H1 (cell line): ENCODE data around the gene ITPK1. TPM values are rescaled to one million over a fixed set of nuclear protein-coding genes. Genes with fewer than 3 reads are reported as not detected.

Source experiments
- CTCF ChIA-PET: fragments of 300-600 bp; sonication (Branson Sonifier 250); formaldehyde crosslinking; loops from one replicate; lab custom pipeline; 2021; ENCODE audit not compliant: partially characterized antibody; lab: Charles Lee
- POLR2A ChIA-PET: fragments of 300-600 bp; sonication (Branson Sonifier 250); formaldehyde crosslinking; loops from one replicate; lab custom pipeline; 2021; ENCODE audit warnings: inconsistent platforms; ENCODE audit not compliant: partially characterized antibody; lab: Charles Lee
- DNase-seq, 2 experiments: peaks; one replicate each; pipeline versions ENCODE4 v3.0.0 to v3.0.0-alpha.2; 2010 to 2022; ENCODE audit warnings: low spot score in 2 of 2, low read depth in 1 of 2, mixed read lengths in 1 of 2
- FAIRE-seq: peaks from 2 replicates; lab custom pipeline; 2011; peaks lifted over from hg19 to GRCh38; lab: Jason Lieb, UNC
- H2AFZ ChIP-seq: 2 replicates; pipeline ENCODE4 v1.8.1; 2012; ENCODE audit warnings: low read length, inconsistent platforms
- H2AK5ac ChIP-seq: 2 replicates; pipeline ENCODE4 v1.6.1; 2013; ENCODE audit warnings: low read depth, low read length
- H2BK120ac ChIP-seq: replicated peaks from 2 replicates; pipeline ENCODE3; 2013; ENCODE audit warnings: low read depth, low read length, inconsistent platforms
- H2BK12ac ChIP-seq: 2 replicates; pipeline ENCODE4 v1.6.1; 2013; ENCODE audit warnings: low read depth, low read length
- H2BK15ac ChIP-seq: 2 replicates; pipeline ENCODE4 v1.6.1; 2013; ENCODE audit warnings: low read length
- H2BK20ac ChIP-seq: 2 replicates; pipeline ENCODE4 v1.6.1; 2013; ENCODE audit warnings: low read length
- H2BK5ac ChIP-seq: 2 replicates; pipeline ENCODE4 v1.6.1; 2013; ENCODE audit warnings: low read depth, low read length
- H3K14ac ChIP-seq: 2 replicates; pipeline ENCODE4 v1.6.1; 2013; ENCODE audit warnings: inconsistent platforms; ENCODE audit not compliant: insufficient read length
- H3K18ac ChIP-seq: 2 replicates; pipeline ENCODE4 v1.6.1; 2013; ENCODE audit warnings: low read length; ENCODE audit errors: extremely low read depth
- H3K23ac ChIP-seq: 2 replicates; pipeline ENCODE4 v1.6.1; 2013; ENCODE audit warnings: inconsistent platforms; ENCODE audit not compliant: insufficient read length
- H3K23me2 ChIP-seq: 2 replicates; pipeline ENCODE4 v1.6.1; 2013; ENCODE audit warnings: low read depth, low read length
- H3K27ac ChIP-seq: 2 replicates; pipeline ENCODE4 v1.6.1; 2011; ENCODE audit warnings: low read depth, low read length, inconsistent platforms
- H3K27me3 ChIP-seq, 4 experiments: replicated peaks in 1 of 4; 1 replicate in 1 of 4; 2 replicates in 3 of 4; pipeline versions ENCODE4 v1.6.1 to v1.8.1; 2011 to 2013; ENCODE audit warnings: low read length in 3 of 4, mild to moderate bottlenecking in 3 of 4, inconsistent platforms in 2 of 4, mixed read lengths in 2 of 4, moderate library complexity in 1 of 4; ENCODE audit not compliant: control insufficient read depth in 3 of 4, insufficient read depth in 3 of 4; ENCODE audit errors: extremely low read depth in 1 of 4
- H3K36me3 ChIP-seq, 4 experiments: 2 replicates each; pipeline versions ENCODE4 v1.6.1 to v1.8.1; 2011 to 2013; ENCODE audit warnings: mild to moderate bottlenecking in 4 of 4, low read length in 3 of 4, moderate library complexity in 2 of 4, control low read depth in 1 of 4, inconsistent platforms in 1 of 4; ENCODE audit not compliant: insufficient read depth in 4 of 4, control insufficient read depth in 2 of 4
- H3K4ac ChIP-seq: replicated peaks from 2 replicates; pipeline ENCODE3; 2013; ENCODE audit warnings: low read length, low read depth, mixed read lengths, inconsistent platforms; ENCODE audit not compliant: insufficient read length
- H3K4me1 ChIP-seq, 4 experiments: replicated peaks in 1 of 4; 1 replicate in 1 of 4; 2 replicates in 3 of 4; pipeline versions ENCODE4 v1.6.1 to v1.8.1; 2011 to 2013; ENCODE audit warnings: low read length in 3 of 4, inconsistent platforms in 2 of 4, mixed read lengths in 1 of 4; ENCODE audit not compliant: insufficient read depth in 4 of 4, control insufficient read depth in 3 of 4
- H3K4me2 ChIP-seq, 2 experiments: 2 replicates each; pipeline versions ENCODE4 v1.6.1 to v1.8.1; 2011 to 2013; ENCODE audit warnings: low read depth in 2 of 2, low read length in 2 of 2, control low read depth in 1 of 2, inconsistent platforms in 1 of 2, mild to moderate bottlenecking in 1 of 2; ENCODE audit not compliant: insufficient read depth in 1 of 2
- H3K4me3 ChIP-seq, 4 experiments: fragments of 200-600, 300-600 bp in 1 of 4; sonication (generic), shearing (Covaris generic), sonication (Bioruptor Twin) in 1 of 4; 2 replicates each; pipeline versions ENCODE4 v1.5.1 to v1.8.1; 2011 to 2016; ENCODE audit warnings: low read length in 4 of 4, low read depth in 3 of 4, control low read depth in 2 of 4, inconsistent platforms in 2 of 4, mild to moderate bottlenecking in 2 of 4, mixed read lengths in 1 of 4, moderate library complexity in 1 of 4; ENCODE audit not compliant: insufficient read depth in 2 of 4; ENCODE audit errors: extremely low read depth in 1 of 4
- H3K56ac ChIP-seq: replicated peaks from 2 replicates; pipeline ENCODE3; 2013; ENCODE audit warnings: low read depth, mild to moderate bottlenecking, mixed read lengths, low read length, inconsistent platforms; ENCODE audit not compliant: insufficient read length
- H3K79me1 ChIP-seq: 2 replicates; pipeline ENCODE4 v1.6.1; 2013; ENCODE audit warnings: low read depth, low read length, control low read depth
- H3K79me2 ChIP-seq, 2 experiments: 2 replicates each; pipeline versions ENCODE4 v1.6.1 to v1.8.1; 2012 to 2013; ENCODE audit warnings: low read length in 2 of 2, mild to moderate bottlenecking in 2 of 2, inconsistent platforms in 1 of 2; ENCODE audit not compliant: insufficient read depth in 2 of 2, control insufficient read depth in 1 of 2
- H3K9ac ChIP-seq, 4 experiments: replicated peaks in 1 of 4; 1 replicate in 1 of 4; 2 replicates in 3 of 4; pipeline versions ENCODE4 v1.6.1 to v1.8.1; 2011 to 2013; ENCODE audit warnings: low read depth in 3 of 4, low read length in 3 of 4, control low read depth in 2 of 4, mild to moderate bottlenecking in 2 of 4, moderate library complexity in 2 of 4, inconsistent platforms in 1 of 4; ENCODE audit errors: extremely low read depth in 1 of 4
- H3K9me3 ChIP-seq, 2 experiments: 2 replicates each; pipeline versions ENCODE4 v1.6.1 to v1.8.1; 2012 to 2013; ENCODE audit warnings: mild to moderate bottlenecking in 2 of 2, moderate library complexity in 2 of 2, control low read depth in 1 of 2, inconsistent platforms in 1 of 2, low read depth in 1 of 2, low read length in 1 of 2, mixed read lengths in 1 of 2; ENCODE audit not compliant: insufficient read depth in 2 of 2
- H4K20me1 ChIP-seq, 2 experiments: replicated peaks in 1 of 2; 2 replicates each; pipeline versions ENCODE3 to v1.8.1; 2011 to 2013; ENCODE audit warnings: inconsistent platforms in 2 of 2, low read length in 2 of 2, mild to moderate bottlenecking in 1 of 2; ENCODE audit not compliant: insufficient read depth in 2 of 2, control insufficient read depth in 1 of 2
- H4K5ac ChIP-seq: 2 replicates; pipeline ENCODE4 v1.6.1; 2013; ENCODE audit warnings: low read length, low read depth, mixed read lengths, inconsistent platforms; ENCODE audit not compliant: insufficient read length
- H4K8ac ChIP-seq: 2 replicates; pipeline ENCODE4 v1.8.0; 2013; ENCODE audit warnings: mild to moderate bottlenecking, moderate library complexity, low read length, inconsistent platforms; ENCODE audit not compliant: insufficient read depth; ENCODE audit errors: extremely low read depth
- H4K91ac ChIP-seq: replicated peaks from 2 replicates; pipeline ENCODE3; 2013; ENCODE audit warnings: low read length, mixed read lengths, inconsistent platforms; ENCODE audit not compliant: insufficient read length
- BACH1 ChIP-seq: IDR thresholded peaks from 2 replicates; pipeline ENCODE4 v1.6.1; 2012; ENCODE audit warnings: low read length, improper control_type of control experiment
- CBX8 ChIP-seq: fragments of 300-800, 300-1000 bp; sonication (generic); IDR thresholded peaks from 2 replicates; pipeline ENCODE4 v1.7.1; 2016; ENCODE audit warnings: low read depth, low read length, borderline replicate concordance
- CTBP2 ChIP-seq: IDR thresholded peaks from 2 replicates; pipeline ENCODE4 v1.7.0; 2011; ENCODE audit warnings: borderline replicate concordance, mild to moderate bottlenecking, moderate library complexity, mixed read lengths, low read length; ENCODE audit not compliant: insufficient read depth, insufficient read length
- PHF8 ChIP-seq: fragments of 200-600 bp; sonication (generic); conservative IDR thresholded peaks from 2 replicates; pipeline ENCODE4 v1.7.1; 2012; ENCODE audit warnings: low read depth, mild to moderate bottlenecking, inconsistent platforms, low read length, moderate library complexity
- SAP30 ChIP-seq: fragments of 300-600 bp; sonication (generic); IDR thresholded peaks from 2 replicates; pipeline ENCODE4 v1.7.1; 2012; ENCODE audit warnings: low read length, moderate library complexity, mild to moderate bottlenecking, inconsistent platforms; ENCODE audit not compliant: insufficient read depth, insufficient replicate concordance
- SIRT6 ChIP-seq: IDR thresholded peaks from one replicate; pipeline ENCODE4 v1.7.1; 2012; ENCODE audit warnings: low read length, inconsistent platforms
- SP1 ChIP-seq: IDR thresholded peaks from 2 replicates; pipeline ENCODE4 v1.6.1; 2011; ENCODE audit warnings: low read depth, low read length
- WGBS, 2 experiments: shearing (Covaris generic) in 1 of 2; methylation state at CpG; one replicate each; pipeline versions ENCODE4 v1.1.6 to v1.1.7; 2013 to 2015; ENCODE audit warnings: low lambda C conversion rate in 2 of 2, mixed read lengths in 2 of 2, inconsistent platforms in 1 of 2, low coverage in 1 of 2, missing lambda C conversion rate in 1 of 2; ENCODE audit not compliant: insufficient replicate concordance in 2 of 2, insufficient coverage in 1 of 2, insufficient read length in 1 of 2; ENCODE audit errors: extremely low coverage in 1 of 2, missing lambda C conversion rate in 1 of 2; 5-methylcytosine and 5-hydroxymethylcytosine counted together
- polyA plus RNA-seq, 7 experiments: library from polyadenylated mRNA; depleted of rRNA in 3 of 7; stranded (reverse) in 5 of 7; unstranded in 2 of 7; fragments of >200 nt in 5 of 7; fragments of 200-250 nt in 2 of 7; gene quantifications; 1 replicate in 5 of 7; 2 replicates in 1 of 7; 4 replicates in 1 of 7; pipeline versions ENCODE4 v1.2.1 to v1.2.3, GENCODE V29; 2011 to 2013; ENCODE audit warnings: missing spikeins in 2 of 7, mixed read lengths in 2 of 7
- total RNA-seq: library from RNA; stranded (reverse); fragmentation: NEBNext Ultra II Directional; extraction: Animal tissue kit (Norgen Biotek cat#: 25700); gene quantifications from 2 replicates; pipeline ENCODE4 v1.2.1, GENCODE V29; 2021

ITPK1 gene
- total and polyA plus RNA-seq, 2 of the 8 experiments (the other 6 are each of a cell fraction or from before 2014, with no cell fraction given): 108 to 143 TPM

GRCh38 chr14:93150227-93151208 lies 34.8 kb upstream of the ITPK1 start:
- no peak overlapping the region for H2BK120ac ChIP-seq
- CTCF ChIA-PET: interaction anchor here (0.6 to 1.2 kb wide), 4 partner anchors 11 to 37 kb away, joined by 3 to 4 read pairs (median 3); no protein-coding TSS in a partner anchor
- H2AFZ ChIP-seq: peak overlapping the region; percentile 40; the same call in 1 of the 2 replicates
- TF ChIP-seq SP1 (no peak), CBX8 (no peak), SIRT6 (no peak), PHF8 (no peak), CTBP2 (no peak), BACH1 (no peak), SAP30 (no peak)

More at GRCh38 chr14:93150227-93151208, 34.8 kb upstream of the ITPK1 start:
- 0 out of 2 replicates have a peak overlapping the region, but pooled peaks have one; percentile 13 for H2BK20ac ChIP-seq
- H3K27me3 ChIP-seq: no peaks in the 10 kb centered on the region; a peak in 1 of 7 replicates
- H3K14ac ChIP-seq: no peak overlapping the region
- no peaks in the 10 kb centered on the region for H3K36me3 ChIP-seq
- 79% methylated on average over 16 of the region's 16 CpGs; no CpG with 5 or more reads in 1 of the 2 experiments for WGBS, 2 experiments
- no peaks in the 10 kb centered on the region for H4K20me1 ChIP-seq
- POLR2A ChIA-PET: no interaction called here
- H2BK5ac ChIP-seq: no peak overlapping the region
- 0 out of 7 replicates have a peak, but pooled peaks cover 0 to 3% (median 0%) of the 10 kb centered on the region in 4 experiments for H3K4me1 ChIP-seq
- H3K18ac ChIP-seq: no peak overlapping the region
- no peaks in the 10 kb centered on the region for H3K79me2 ChIP-seq
- no peak overlapping the region for H3K9ac ChIP-seq
- H3K79me1 ChIP-seq: no peaks in the 10 kb centered on the region
- no peaks in the 10 kb centered on the region for H3K23me2 ChIP-seq
- H3K56ac ChIP-seq: no peak overlapping the region
- no peak overlapping the region for H4K5ac ChIP-seq
- H3K4me3 ChIP-seq: no peak overlapping the region
- FAIRE-seq: no peak
- no peak overlapping the region for H3K23ac ChIP-seq
- no peak overlapping the region for H3K4ac ChIP-seq
- no peaks in the 10 kb centered on the region for H3K9me3 ChIP-seq
- no peak overlapping the region for H2BK15ac ChIP-seq
- DNase-seq: no peak
- no peak overlapping the region for H3K4me2 ChIP-seq
- H3K27ac ChIP-seq: no peak overlapping the region
- no peak overlapping the region for H2AK5ac ChIP-seq
- H2BK12ac ChIP-seq: no peak overlapping the region; the same call in 1 of the 2 replicates
- H4K8ac ChIP-seq: no peak overlapping the region
- no peak overlapping the region for H4K91ac ChIP-seq
